Measurements from ENCODE around the gene NGLY1.

NGLY1 gene

DNA sequence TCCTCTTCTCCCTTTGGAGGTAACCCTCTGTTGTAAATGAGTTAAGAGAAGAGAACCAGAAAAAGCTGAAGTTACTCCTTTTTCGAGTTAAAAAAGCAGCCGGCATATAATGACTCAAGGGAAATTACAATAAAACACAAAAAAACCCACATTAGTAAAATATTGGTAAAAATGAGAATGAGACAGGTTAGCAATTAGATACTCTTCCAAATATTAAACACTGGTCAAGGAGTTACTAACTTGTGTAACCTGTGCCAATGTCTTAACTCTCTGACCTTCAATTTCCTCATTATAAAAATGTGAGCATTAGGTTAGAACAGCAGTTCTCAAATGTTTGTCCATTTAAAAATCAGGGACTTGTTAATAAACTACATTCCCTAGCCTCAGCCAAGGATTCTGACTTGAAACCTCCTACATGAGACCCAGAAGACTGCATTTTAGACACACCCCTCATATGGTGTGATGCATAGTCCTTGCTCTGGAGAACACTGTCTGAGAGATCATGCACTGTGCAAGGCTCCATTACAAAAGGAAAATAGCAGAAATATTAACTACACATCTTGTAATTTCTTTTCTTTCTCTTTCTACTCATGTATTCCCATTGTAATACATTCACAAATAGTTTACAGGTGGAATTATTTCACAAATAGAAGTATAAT, 75.8 kb downstream of the NGLY1 start:
- TF ChIP-seq ZBTB7A (IDR thresholded peaks at IDR 0.05; ENCODE audit: low read depth) (no peak), CREB1 (IDR thresholded peaks at IDR 0.05; ENCODE audit: low read depth) (no peak), NFIC (IDR thresholded peaks at IDR 0.05) (no peak), TCF12 (IDR thresholded peaks at IDR 0.05; ENCODE audit: low read depth) (no peak), EGR1 (IDR thresholded peaks at IDR 0.05) (no peak), RAD21 (IDR thresholded peaks at IDR 0.05; ENCODE audit: low read depth) (no peak), TEAD4 (IDR thresholded peaks at IDR 0.05) (no peak), YY1 (IDR thresholded peaks at IDR 0.05; ENCODE audit: low read depth) (no peak)
- TF ChIP-seq, protein P1, sequence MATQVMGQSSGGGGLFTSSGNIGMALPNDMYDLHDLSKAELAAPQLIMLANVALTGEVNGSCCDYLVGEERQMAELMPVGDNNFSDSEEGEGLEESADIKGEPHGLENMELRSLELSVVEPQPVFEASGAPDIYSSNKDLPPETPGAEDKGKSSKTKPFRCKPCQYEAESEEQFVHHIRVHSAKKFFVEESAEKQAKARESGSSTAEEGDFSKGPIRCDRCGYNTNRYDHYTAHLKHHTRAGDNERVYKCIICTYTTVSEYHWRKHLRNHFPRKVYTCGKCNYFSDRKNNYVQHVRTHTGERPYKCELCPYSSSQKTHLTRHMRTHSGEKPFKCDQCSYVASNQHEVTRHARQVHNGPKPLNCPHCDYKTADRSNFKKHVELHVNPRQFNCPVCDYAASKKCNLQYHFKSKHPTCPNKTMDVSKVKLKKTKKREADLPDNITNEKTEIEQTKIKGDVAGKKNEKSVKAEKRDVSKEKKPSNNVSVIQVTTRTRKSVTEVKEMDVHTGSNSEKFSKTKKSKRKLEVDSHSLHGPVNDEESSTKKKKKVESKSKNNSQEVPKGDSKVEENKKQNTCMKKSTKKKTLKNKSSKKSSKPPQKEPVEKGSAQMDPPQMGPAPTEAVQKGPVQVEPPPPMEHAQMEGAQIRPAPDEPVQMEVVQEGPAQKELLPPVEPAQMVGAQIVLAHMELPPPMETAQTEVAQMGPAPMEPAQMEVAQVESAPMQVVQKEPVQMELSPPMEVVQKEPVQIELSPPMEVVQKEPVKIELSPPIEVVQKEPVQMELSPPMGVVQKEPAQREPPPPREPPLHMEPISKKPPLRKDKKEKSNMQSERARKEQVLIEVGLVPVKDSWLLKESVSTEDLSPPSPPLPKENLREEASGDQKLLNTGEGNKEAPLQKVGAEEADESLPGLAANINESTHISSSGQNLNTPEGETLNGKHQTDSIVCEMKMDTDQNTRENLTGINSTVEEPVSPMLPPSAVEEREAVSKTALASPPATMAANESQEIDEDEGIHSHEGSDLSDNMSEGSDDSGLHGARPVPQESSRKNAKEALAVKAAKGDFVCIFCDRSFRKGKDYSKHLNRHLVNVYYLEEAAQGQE (IDR thresholded peaks at IDR 0.05; ENCODE audit: low read depth) = no peak
- TF ChIP-seq, protein P2, sequence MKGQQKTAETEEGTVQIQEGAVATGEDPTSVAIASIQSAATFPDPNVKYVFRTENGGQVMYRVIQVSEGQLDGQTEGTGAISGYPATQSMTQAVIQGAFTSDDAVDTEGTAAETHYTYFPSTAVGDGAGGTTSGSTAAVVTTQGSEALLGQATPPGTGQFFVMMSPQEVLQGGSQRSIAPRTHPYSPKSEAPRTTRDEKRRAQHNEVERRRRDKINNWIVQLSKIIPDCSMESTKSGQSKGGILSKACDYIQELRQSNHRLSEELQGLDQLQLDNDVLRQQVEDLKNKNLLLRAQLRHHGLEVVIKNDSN (IDR thresholded peaks at IDR 0.05) = no peak

DNA sequence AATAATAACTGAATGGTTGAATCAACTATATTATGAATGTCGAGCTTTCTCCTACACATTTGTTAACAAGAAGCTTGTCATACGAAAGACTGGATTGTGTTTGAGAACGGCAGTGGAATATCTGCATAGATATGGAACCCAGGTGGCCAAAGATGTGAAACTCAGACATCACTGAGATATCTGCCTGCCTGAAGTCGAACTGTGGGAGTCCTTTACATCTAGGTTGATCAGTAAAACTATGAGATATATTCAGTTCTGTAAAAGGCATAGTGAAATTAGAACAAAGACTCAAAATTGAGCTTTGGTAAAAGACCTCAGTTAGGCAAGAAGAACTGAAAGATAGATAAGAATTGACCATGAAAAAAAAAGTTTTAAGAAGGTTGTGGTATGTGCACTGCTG, 77.0 kb downstream of the NGLY1 start:
- TF ChIP-seq ZBTB7A (IDR thresholded peaks at IDR 0.05; ENCODE audit: low read depth) (no peak), TAF1 (IDR thresholded peaks at IDR 0.05; ENCODE audit: low read depth) (no peak), CREB1 (IDR thresholded peaks at IDR 0.05; ENCODE audit: low read depth) (no peak), EP300 (IDR thresholded peaks at IDR 0.05; ENCODE audit: borderline replicate concordance) (no peak), NFIC (IDR thresholded peaks at IDR 0.05) (no peak)

- TF ChIP-seq MAX (IDR thresholded peaks at IDR 0.05) (no peak), RAD21 (IDR thresholded peaks at IDR 0.05; ENCODE audit: low read depth) (no peak), CREB1 (IDR thresholded peaks at IDR 0.05; ENCODE audit: low read depth) (no peak), CEBPB (IDR thresholded peaks at IDR 0.05) (no peak), EP300 (IDR thresholded peaks at IDR 0.05; ENCODE audit: borderline replicate concordance) (no peak), TAF1 (IDR thresholded peaks at IDR 0.05; ENCODE audit: low read depth) (no peak), NFIC (IDR thresholded peaks at IDR 0.05) (no peak), YY1 (IDR thresholded peaks at IDR 0.05; ENCODE audit: low read depth) (no peak), ZBTB7A (IDR thresholded peaks at IDR 0.05; ENCODE audit: low read depth) (no peak), FOXM1 (IDR thresholded peaks at IDR 0.05; ENCODE audit: borderline replicate concordance, low read depth) (no peak), EGR1 (IDR thresholded peaks at IDR 0.05) (no peak), TEAD4 (IDR thresholded peaks at IDR 0.05) (no peak), TCF12 (IDR thresholded peaks at IDR 0.05; ENCODE audit: low read depth) (no peak)
- TF ChIP-seq, protein P1 (IDR thresholded peaks at IDR 0.05; ENCODE audit: low read depth) = no peak
- TF ChIP-seq, protein P2 (IDR thresholded peaks at IDR 0.05) = no peak
Measured at GRCh38 chr3:25697553-25697952, 85.7 kb downstream of the NGLY1 start.

DNA sequence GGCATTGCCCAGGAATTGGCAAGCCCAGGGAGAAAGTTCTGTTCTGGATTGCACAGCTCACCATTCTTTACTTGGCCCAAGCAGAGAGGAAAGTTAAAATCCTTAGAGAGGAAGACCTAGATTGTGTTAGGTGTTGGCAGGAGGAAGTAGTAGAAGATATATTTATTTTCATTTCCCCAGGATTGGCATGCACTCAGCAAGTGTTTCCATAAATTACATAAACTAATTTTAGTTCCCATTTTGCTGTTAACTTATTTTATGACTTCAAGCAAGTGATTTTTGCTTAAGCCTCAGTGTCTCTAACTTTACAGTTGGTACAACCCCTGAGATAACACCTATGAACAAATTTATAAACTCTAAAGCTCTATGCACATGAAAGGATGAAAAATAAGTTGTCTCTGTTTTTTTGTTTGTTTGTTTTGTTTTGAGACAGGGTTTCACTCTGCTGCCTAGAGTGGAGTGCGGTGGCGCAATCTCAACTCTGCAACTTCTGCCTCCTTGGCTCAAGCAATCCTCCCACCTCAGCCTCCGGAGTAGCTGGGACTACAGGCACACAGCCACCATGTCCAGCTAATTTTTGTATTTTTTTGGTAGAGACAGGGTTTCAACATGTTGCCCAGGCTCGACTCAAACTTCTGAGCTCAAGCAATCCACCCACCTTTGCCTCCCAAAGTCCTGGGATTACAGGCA, 87.4 kb downstream of the NGLY1 start:
- TF ChIP-seq, protein P2 (IDR thresholded peaks at IDR 0.05) = no peak
- TF ChIP-seq TEAD4 (IDR thresholded peaks at IDR 0.05) (no peak), ZBTB7A (IDR thresholded peaks at IDR 0.05; ENCODE audit: low read depth) (no peak), FOXM1 (IDR thresholded peaks at IDR 0.05; ENCODE audit: borderline replicate concordance, low read depth) (no peak), TAF1 (IDR thresholded peaks at IDR 0.05; ENCODE audit: low read depth) (no peak), EP300 (IDR thresholded peaks at IDR 0.05; ENCODE audit: borderline replicate concordance) (no peak), CEBPB (IDR thresholded peaks at IDR 0.05) (no peak), RAD21 (IDR thresholded peaks at IDR 0.05; ENCODE audit: low read depth) (no peak), YY1 (IDR thresholded peaks at IDR 0.05; ENCODE audit: low read depth) (no peak), CREB1 (IDR thresholded peaks at IDR 0.05; ENCODE audit: low read depth) (no peak), TCF12 (IDR thresholded peaks at IDR 0.05; ENCODE audit: low read depth) (no peak), NFIC (IDR thresholded peaks at IDR 0.05) (no peak), EGR1 (IDR thresholded peaks at IDR 0.05) (no peak), MAX (IDR thresholded peaks at IDR 0.05) (no peak)
- TF ChIP-seq, protein P1 (IDR thresholded peaks at IDR 0.05; ENCODE audit: low read depth) = no peak

Measured in Ishikawa (cell line).